GM12872 (cell line): ENCODE results near the gene IMMP2L.

Source experiments
- CTCF ChIP-seq: IDR thresholded peaks from 3 replicates; pipeline ENCODE4 v1.5.1; 2011; ENCODE audit warnings: low read depth, mild to moderate bottlenecking, low read length, moderate library complexity; ENCODE audit not compliant: insufficient read depth

The IMMP2L gene

GRCh38 chr7:110921595-110922151 is 640.6 kb downstream of the IMMP2L start:
- no peak for TF ChIP-seq CTCF

GRCh38 chr7:110918949-110919548 is 643.2 kb downstream of the IMMP2L start:
- TF ChIP-seq CTCF, result no peak

DNA sequence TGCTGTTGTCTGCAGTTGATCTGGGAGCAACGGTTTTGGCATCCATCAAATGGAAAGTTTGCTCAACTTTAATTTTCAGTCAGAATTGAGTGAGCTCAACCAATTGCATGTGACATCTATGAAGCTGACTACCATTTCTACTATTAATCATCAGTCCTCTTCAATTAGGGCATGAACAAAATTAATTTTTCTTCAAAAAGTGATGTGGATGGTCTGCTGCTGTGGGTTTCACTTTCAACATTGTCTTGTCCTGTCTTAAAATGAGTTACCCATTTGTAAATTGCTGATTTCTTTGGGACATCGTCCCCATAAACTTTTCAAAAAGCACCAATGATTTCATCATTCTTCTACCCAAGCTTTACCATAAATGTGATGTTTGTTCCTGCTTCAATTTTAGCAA is 648.0 kb downstream of the IMMP2L start:
- no peak for TF ChIP-seq CTCF

DNA sequence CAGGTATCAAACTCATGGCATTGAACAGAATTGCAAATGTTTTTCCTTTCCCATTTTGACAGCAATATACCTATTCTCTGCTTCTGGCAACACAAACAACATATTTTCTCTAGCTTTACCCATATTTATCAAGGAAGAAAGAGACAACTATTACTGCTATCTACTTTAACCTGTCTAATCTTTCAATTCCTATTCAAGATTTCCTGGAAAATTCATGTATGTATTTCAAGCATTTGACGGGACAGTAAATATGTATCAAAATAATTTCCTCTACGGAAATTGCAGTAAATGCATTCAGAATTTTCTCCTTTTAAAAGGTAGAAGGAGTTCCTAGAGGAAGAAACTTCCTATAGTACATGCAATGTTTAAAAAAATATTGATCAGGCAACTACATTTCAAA is 650.7 kb downstream of the IMMP2L start:
- no peak for TF ChIP-seq CTCF

DNA sequence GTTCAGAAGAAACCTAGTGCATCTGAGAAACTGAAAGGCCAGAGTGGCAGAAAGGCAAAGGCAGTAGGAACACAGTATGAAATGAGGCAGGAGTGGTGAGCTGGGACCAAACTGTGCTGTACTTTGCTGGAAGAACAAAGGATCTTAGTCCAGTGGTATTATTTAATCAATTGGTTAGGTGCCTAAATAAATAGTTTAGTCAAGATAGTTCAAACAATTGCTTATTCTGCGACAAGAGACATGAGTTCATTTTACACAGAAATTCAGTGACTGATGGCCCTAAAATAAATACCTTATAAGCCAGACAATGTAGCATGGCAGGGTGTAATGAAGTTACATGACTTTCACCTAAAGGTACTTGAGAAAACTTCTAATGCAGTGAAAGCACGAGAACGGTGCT is 653.2 kb downstream of the IMMP2L start:
- TF ChIP-seq CTCF, result no peak

GRCh38 chr7:110905773-110906566 is 656.3 kb downstream of the IMMP2L start:
- no peak for TF ChIP-seq CTCF

DNA sequence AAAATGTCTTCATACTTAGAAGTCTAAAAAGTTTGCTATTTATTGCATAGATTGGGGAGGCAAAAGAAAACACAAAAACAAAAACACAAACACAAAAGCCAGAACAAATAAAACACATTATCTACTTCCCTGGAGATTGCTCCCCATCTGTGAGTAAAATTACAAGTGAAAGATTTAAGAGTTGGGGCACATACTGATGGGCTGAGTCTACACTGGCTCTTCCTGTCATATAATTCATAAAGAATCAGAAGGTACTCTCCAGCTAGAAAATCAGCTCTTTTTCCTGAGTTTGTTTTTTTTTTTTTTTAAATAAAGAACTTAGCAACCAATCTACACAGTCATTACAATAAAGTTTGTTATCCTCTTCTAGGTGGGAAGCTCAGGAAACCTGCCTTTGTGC is 663.8 kb downstream of the IMMP2L start:
- TF ChIP-seq CTCF, result no peak
